Activated T-cell treated with anti-CD3 and anti-CD28 coated beads, Interleukin-2, amount 50 U/mL, for 48 hours (primary cell): ENCODE results near the gene UBE2E1.
"Not testable (repeated sequence)": the region's sequence is repeated elsewhere in the genome, so short reads cannot be mapped to it uniquely, and the experiment has no call there.

Experiments used
- DNase-seq, 2 experiments: peaks; one replicate each; pipeline ENCODE4 v3.0.0-alpha.2; 2020

UBE2E1 gene

DNA sequence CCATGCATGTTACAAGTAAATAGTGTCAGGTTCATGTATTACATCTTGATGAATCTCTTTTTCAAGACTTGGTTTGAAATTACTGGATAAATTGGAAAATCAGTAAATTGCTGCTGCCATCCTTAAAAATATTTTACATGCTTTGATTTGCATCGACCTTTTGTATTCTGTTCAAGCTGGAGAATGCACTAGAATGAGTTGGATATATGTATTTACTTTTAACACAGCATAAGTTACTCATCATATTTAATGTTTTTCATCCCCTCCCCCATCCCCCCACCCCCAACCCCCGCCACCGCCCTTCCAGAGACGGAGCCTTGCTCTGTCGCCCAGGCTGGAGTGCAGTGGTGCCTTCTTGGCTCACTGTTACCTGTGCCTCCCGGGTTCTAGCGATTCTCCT, 16.8 kb downstream of the UBE2E1 start:
- DNase-seq, result no peak

- no peak for DNase-seq
Observed at GRCh38 chr3:23823620-23824019, 17.9 kb downstream of the UBE2E1 start.

- DNase-seq, result no peak
Observed at GRCh38 chr3:23824699-23825444, 19.1 kb downstream of the UBE2E1 start.

- no peak for DNase-seq
Observed at GRCh38 chr3:23825802-23826201, 20.0 kb downstream of the UBE2E1 start.

GRCh38 chr3:23826382-23827064, 20.8 kb downstream of the UBE2E1 start:
- no peak for DNase-seq

DNA sequence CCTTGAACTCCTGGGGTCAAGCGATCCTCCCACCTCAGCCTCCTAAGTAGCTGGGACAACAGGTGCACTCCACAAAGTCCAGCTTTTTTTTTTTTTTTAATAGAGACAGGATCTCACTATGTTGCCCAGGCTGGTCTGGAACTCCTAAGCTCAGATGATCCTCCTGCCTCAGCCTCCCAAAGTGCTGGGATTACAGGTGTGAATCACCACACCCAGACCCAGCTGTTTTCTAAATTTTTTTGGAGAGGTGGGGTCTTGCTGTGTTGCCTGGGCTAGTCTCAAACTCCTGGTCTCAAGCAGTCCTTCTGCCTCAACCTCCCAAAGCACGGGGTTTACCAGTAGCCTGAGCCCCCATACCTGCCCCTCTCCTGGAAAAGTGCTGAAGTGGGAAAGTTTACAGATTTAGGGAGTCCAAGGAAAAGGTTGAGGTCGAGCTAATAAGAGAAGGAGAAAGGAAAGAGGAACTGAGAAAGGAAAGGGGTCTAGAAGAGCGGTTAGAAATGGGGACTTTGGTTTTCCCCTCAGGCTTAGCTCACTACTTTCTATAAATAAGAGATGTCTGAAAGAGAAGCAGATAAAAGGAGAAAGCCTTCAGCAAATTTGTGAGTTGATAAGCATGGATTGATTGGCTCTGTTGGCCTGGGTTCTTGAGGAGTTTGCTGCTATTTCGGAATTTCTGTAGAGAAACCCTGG, 23.6 kb downstream of the UBE2E1 start:
- DNase-seq, result no peak

- DNase-seq, result no peak
Observed at GRCh38 chr3:23830869-23831484, 25.2 kb downstream of the UBE2E1 start.

- no peak for DNase-seq
Observed at GRCh38 chr3:23831517-23832394, 26.0 kb downstream of the UBE2E1 start.

DNA sequence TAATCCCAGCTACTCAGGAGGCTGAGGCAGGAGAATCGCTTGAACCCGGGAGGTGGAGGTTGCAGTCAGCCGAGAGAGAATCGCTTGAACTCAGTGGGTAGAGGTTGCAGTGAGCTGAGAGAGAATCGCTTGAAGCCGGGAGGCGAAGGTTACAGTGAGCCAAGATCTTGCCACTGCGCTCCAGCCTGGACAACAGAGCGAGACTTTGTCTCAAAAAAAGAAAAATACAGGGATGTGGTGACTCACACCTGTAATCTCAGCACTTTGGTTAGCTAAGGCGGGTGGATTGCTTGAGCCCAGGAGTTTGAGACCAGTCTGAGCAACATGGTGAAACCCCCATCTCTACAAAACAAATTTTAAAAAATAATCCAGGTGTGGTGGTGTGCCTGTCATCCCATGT, 26.8 kb downstream of the UBE2E1 start:
- DNase-seq, result no peak

- no peak for DNase-seq
Observed at GRCh38 chr3:23834082-23834870, 28.5 kb downstream of the UBE2E1 start.

DNA sequence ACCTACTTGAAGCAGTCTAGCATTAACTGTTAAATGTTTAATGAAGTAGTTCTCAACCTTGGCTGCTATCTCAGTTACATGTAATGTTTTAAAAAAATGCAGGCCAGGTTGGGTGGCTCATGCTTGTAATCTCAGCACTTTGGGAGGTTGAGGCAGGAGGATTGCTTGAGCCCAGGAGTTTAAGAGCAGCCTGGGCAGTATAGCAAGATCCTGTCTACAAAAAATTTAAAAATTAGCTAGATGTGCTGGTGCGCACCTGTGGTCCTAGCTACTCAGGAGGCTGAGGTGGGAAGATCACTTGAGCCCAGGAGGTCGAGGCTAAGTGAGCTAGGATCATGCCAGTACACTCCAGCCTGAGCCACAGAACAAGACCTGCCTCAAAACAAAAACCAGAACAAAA, 29.3 kb downstream of the UBE2E1 start:
- DNase-seq, result no peak

DNA sequence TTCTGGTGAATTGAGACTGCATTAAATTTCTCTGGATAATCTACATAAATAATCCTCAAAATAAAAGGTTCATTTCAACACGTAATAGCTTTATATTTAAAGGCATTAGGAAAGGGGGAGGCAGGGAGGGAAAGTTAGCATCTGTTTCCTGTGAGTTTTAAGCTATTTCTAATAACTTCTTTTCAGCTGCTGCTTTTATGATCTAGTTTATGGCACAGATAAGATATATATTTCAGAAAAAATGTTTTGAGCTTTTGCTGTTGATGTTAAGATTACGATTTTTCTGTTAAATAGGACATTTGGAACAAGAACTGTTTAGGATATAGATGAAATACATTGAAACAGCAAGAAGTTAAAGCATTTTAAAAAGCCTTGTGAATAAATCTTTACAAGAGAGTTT, 30.0 kb downstream of the UBE2E1 start:
- no peak for DNase-seq

GRCh38 chr3:23836536-23837230, 30.9 kb downstream of the UBE2E1 start:
- no peak for DNase-seq

DNA sequence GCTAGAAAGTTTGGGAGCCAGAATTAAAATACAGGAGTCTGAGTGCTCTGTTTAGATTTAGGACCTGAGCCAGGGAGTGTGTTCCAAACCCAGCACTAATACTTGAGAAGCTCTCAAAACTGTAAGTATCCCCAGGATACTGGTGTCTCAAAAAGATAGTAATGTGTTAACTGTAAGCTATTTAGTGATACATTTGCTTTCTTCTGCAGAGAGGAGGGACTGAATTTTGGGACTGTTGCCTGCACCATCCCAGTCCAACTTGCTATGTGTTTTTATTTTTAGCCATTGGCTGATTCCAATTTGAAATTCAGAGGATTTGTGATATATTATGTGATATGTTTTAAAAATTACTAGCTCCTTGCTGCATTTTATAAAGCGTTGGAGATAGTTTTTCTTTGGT, 31.5 kb downstream of the UBE2E1 start:
- DNase-seq, result no peak

DNA sequence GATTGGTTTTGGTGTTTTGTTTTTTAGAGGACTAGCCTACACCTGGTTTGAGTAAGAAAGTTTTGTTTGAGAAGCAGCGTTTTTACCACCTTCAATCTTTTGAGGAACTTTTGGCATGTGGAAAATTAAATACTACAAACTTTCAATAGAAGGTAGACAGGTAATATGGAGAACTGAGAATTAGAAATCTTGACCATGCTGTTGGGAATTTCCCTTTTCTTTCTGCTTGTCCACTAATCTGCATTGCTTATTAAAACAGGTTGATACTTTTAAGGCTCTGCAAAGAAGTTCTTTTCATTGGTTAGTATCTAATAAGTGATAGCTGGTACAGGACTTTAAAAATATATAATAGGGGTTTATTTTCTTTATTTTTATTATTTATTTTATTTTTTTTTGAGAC, 31.9 kb downstream of the UBE2E1 start:
- DNase-seq, result no peak

- DNase-seq, result no peak
Observed at GRCh38 chr3:23840521-23840920, 34.8 kb downstream of the UBE2E1 start.

DNA sequence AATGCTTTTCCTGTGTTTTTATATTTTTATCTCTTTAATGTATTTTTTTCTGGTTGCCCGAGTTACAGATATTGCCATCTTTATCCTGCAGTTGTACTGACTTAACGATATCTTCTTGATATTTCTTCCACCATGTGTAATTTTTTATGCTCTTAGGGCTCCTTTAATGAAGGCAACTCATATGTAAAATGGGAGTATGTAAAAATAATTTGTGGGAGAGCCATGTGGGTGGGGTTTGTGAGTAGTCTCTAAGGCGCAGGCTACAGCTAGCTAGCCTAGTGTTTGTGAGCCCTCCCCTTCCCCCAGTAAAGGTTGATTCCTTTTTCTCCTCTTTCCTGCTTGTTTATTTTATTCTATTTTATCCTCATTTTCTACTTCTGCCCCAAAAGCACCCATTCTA, 38.1 kb downstream of the UBE2E1 start:
- no peak for DNase-seq

DNA sequence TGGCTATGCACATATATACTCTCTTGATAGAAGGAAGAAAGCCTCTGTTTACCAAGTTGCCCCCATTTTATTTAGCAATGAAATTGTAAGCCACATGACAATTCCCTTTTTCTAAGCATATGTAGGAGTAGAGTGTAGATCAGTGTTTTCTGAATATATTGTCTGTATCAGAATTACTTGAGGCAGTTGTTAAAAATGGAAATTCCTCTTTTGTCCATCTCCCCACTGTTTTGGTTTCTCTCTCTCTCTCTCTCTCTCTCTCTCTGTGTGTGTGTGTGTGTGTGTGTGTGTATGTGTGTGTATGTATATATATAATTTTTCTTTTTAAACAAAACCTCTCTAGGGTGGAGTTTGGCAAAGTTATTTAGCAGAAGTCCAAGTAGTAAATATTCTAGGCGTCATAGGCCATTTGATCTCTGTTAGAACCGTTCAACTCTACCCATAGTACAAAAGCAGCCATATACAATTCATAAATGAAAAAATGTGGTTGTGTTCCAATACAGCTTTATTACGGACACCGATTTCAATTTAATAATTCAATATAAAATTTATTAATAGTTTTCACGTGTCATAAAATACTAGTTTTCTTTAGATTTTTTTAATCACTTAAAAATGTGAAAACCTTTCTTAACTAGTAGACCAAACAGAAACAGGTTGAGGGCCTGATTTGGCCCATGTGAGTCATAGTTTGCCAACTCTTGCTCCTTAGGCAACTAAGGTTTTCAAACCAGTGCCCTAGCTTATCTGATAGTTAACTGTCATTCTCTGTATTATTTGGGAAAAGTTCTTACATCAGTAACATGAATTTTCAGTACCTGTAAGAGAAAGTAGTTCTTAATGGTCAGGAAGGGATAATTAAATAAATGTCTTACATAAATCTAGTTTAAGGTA, 39.8 kb downstream of the UBE2E1 start:
- DNase-seq, result no peak

GRCh38 chr3:23849462-23849861, 43.7 kb downstream of the UBE2E1 start:
- DNase-seq, result not testable (repeated sequence)

DNA sequence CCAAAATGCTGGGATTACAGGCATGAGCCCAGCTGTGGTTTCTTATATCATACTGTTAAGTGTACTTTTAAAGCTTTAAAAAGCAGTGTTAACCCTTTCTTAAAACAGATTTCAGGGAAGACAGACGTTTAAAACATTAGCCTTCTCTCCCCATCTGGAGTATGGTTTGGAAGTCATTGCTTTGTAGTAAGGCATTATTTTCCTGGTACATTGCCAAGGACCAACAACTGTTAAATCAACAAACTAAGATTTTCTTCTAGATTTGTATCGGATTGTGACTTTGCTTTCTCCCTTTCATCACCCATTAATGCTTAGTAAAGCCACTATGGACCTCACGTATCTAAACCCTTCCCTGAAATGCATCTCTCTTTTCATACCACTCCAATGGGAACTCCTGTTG, 50.5 kb downstream of the UBE2E1 start:
- DNase-seq, result no peak
